Inflammatory macrophage treated with lipopolysaccharide for 4 hours (primary cell): ENCODE measurements around the gene GGNBP2.

Source experiments
- DNase-seq: peaks from one replicate; pipeline ENCODE4 v3.0.0-alpha.2; 2020

Gene GGNBP2

DNA sequence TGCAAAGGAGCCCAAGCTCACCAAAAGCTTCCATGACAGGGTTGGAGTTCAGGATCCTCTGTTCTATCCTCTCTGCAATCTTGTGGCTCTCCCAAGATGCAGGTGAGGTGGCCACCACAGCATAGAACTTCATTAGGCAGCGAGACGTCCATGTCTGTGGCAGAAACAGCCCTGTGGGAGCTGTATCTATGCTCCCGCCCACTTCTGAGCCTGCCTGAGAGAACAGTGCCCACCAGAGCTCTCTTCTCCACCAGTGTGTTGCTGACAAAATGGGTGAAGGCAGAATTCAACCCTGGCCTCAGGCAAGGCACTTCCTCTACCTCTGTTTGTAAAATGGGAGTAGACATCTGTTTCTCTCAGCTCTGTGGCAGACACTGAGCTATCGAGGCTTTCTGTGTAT lies 28.9 kb upstream of the GGNBP2 start:
- no peak for DNase-seq

DNA sequence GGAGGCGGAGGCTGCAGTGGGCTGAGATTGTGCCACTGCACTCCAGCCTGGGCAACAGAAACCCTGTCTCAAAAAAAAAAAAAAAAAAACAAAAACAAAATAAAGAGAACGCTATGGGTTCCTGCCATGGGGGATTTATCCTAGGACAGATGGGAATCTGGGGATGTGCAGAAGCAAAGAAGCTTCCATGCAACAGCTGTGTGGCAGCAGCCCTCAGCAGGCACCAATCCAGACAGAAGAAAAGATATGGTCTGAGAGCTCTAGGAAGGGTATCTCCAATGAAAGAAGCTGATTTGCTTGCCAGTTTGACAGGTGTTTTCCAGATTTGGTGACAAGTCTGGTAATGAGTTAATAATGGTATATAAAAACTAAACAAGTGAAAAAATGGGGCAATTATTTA lies 21.6 kb upstream of the GGNBP2 start:
- DNase-seq: no peak

- no peak for DNase-seq
These were observed 20.3 kb upstream of the GGNBP2 start for GRCh38 chr17:36524428-36524876.

DNA sequence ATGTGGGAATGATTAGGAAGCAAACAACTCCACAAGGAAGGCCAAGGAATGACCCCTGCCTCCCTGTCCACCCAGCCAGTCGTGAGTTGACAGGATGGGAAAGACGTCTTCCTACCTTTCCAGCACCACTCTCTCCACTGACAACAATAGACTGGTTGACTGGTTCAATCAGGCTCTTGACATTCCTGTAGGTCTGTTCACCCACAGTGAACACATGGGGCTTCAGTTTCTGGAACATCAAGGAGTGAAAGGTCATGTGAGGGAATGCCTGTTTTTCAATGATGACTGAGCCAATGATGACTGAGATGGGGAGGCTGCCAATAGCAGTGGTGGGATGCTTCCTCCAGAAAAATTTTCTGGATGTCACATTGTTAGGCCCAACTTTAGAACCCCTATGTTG lies 19.6 kb upstream of the GGNBP2 start:
- DNase-seq: no peak

DNA sequence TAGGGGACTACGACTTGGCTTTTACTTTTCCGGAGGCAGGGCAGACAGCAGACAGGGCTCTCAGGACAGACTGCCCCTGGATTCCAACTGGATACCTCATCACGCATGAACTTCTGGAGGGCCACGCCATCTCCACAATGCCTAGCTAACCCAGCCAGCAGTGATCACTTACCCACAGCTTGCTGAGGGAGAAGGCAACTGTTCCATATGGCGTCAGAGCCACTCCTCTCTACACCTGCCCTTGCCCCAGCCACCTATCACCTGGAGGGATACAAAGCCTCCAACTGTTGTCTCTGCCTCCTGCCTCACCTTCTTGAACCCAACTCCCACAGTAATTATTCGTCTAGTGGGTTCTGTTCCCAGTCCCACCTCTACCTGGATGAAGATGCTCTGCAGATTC lies 18.8 kb upstream of the GGNBP2 start:
- DNase-seq: no peak

- DNase-seq: no peak
These were observed 17.0 kb upstream of the GGNBP2 start for GRCh38 chr17:36527621-36528250.

GRCh38 chr17:36529121-36529520 lies 15.6 kb upstream of the GGNBP2 start:
- no peak for DNase-seq

DNA sequence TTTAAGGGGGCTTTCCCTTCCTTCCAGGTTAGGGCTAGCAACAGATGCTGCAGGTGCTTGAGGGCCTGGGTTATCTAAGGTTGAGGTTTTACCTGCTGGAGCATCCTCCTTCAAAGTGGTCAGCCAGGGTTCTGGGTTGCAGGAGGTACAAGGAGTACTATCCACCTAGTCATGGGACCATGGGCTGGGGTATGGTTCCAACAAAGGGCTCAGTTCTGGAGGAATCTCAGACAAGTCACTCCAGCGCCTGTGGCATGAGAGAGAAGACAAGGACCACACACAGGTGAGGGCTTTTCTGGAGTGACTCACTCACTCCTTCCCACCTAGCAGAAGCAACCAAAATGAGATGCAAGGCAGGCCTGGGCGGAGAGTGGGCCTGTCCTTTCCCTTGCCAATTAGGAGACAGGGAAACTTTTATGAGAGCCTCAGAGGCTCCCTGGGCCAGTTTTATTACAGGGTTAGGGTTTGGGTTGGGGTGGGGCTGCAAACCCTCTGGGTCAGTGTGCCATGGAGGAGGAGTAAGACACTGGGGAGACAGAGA lies 12.2 kb upstream of the GGNBP2 start:
- no peak for DNase-seq

- peak; percentile 36 for DNase-seq
These were observed 10.5 kb upstream of the GGNBP2 start for GRCh38 chr17:36533935-36534839.

- DNase-seq: peak; percentile 93
These were observed 9.7 kb upstream of the GGNBP2 start, which contains the start of the genes MYO19 and PIGW for GRCh38 chr17:36534840-36535668. TSS of gene MYO19 (minus strand) at chr17:36534868. CDS start at chr17:36532538, 2,330 bp downstream. TSS of gene PIGW (plus strand) at chr17:36534987. CDS start at chr17:36537102, 2,115 bp downstream.

DNA sequence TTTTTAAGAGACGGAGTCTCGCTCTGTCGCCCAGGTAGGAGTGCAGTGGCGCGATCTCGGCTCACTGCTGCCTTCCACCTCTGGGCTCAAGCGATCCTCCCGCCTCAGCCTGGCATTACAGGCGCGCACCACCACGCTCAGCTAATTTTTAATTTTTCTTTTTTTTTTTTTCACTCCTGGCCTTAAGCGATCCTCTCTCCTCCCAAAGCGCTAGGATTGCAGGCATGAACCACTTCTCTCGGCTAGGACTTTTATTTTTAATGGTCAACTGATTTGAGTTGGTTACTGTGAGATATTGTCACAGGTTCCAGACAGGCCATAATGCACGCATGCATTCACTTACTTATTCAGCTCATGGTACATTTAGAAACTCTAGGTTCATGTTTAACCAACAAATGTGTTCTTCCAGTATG lies 9.0 kb upstream of the GGNBP2 start:
- DNase-seq: no peak

DNA sequence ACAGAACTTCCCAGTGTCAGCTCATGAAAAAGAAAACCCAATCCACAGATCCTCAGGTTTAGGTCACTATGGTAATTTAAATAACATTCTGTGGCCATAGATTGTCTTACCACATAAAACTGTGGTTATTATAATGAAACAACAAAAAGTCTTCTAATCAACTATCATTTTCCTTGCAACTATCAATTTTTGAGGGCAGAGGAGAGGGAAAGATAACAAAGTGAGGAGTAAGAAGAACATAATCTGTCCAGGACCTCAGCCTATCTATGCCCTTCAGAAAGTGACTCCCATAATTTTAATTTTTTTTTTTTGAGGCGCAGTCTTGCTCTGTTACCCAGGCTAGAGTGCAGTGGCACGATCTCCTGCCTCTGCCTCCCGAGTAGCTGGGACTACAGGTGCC lies 4.0 kb upstream of the GGNBP2 start:
- no peak for DNase-seq

DNA sequence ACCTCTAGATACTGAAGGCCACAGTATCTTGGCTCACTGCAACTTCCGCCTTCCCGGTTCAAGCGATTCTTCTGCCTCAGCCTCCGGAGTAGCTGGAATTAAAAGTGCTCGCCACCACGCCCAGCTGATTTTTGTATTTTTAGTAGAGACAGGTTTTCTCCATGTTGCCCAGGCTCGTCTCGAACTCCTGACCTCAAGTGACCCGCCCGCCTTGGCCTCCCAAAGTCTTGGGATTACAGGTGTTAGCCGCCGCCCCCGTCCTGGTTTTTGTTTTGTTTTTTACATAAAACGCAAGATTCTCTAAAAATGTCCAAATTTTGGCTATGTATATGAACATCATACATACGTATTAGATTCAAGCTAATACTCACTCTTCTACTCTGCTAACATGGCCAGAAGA lies 2.0 kb upstream of the GGNBP2 start:
- no peak for DNase-seq

DNA sequence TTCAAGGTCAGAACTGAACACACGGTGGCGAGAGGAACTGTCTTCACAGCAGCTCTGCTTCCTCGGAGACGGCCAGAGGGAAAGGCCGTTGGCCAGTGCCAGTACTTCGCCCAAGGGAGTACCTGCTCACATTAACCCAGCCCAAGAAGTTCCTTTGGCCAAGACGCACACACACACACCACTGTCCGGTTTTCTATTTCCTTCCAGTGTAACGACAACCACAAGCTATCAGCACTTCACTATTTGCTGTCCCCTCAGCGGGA lies 744 bp upstream of the GGNBP2 start:
- DNase-seq: peak; percentile 64

GRCh38 chr17:36545077-36545464 lies 352 bp downstream of the GGNBP2 start:
- DNase-seq: no peak

DNA sequence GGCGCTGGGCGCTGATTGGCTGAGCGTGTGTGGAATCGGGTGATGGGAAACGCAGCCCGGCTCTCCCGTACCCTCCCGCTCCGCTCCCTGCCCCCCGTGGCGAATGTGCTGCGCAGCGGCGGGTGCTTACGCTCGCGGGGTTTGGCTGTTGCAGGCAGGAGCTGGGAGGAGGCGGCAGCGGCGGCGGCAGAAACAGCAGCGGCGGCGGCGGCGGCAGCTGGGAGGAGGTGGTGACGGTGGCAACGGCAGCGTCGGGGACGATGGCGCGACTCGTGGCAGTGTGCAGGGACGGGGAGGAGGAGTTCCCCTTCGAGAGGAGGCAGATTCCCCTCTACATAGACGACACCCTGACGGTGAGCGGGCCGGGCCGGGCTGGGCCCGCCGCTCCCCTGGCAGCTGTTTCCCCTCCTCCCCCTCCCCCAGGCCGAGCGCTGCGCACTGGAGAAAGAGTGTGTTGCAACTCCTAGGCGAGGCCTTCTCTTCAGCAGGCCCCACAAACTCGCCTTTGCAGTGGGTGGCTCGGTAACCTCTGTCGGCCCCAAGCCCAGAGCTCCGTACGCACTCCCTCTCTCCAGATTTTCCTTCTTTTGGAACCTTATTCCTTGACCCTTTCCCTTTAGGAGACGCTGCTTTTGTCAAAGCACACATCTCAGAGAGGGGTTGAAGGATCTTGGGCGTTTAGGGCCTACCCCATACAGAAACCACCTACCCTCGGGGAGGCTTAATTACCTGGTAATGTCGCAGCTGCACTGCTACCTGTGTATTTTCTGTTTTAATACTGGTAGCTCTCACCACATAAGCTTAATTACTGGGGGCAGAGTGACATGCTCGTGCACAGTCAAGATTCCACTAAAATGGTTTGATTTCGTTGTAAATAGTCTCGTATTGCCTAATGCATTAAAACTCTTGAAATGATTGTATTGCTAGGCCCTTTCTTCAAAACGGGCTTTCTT lies 1.0 kb downstream of the GGNBP2 start:
- DNase-seq: peak; percentile 94

- peak; percentile 32 for DNase-seq
These were observed 1.8 kb downstream of the GGNBP2 start for GRCh38 chr17:36546418-36547093.

- DNase-seq: no peak
These were observed 3.1 kb downstream of the GGNBP2 start for GRCh38 chr17:36547776-36548175.

GRCh38 chr17:36550491-36551417 lies 6.0 kb downstream of the GGNBP2 start:
- DNase-seq: peak; percentile 21

- no peak for DNase-seq
These were observed 8.7 kb downstream of the GGNBP2 start for GRCh38 chr17:36553459-36553858.
